RPMI7951 (cell line): ENCODE results near the gene TIMP3. TPM values are rescaled to one million over a fixed set of nuclear protein-coding genes. Genes with fewer than 3 reads are reported as not detected.
A peak's percentile ranks its signal among the peaks of the same experiment; 100 is the strongest.

Source experiments
- DNase-seq: peaks from one replicate; pipeline ENCODE4 v3.0.0-alpha.2; 2012; ENCODE audit warnings: low read depth
- total RNA-seq: library from RNA; depleted of rRNA; stranded (reverse); fragments of >200 nt; shearing (Covaris generic); gene quantifications from 2 replicates; pipeline ENCODE4 v1.2.3, GENCODE V29; 2014

TIMP3 gene
- total RNA-seq, 1 experiment from 2014 or later: 593 TPM

DNA sequence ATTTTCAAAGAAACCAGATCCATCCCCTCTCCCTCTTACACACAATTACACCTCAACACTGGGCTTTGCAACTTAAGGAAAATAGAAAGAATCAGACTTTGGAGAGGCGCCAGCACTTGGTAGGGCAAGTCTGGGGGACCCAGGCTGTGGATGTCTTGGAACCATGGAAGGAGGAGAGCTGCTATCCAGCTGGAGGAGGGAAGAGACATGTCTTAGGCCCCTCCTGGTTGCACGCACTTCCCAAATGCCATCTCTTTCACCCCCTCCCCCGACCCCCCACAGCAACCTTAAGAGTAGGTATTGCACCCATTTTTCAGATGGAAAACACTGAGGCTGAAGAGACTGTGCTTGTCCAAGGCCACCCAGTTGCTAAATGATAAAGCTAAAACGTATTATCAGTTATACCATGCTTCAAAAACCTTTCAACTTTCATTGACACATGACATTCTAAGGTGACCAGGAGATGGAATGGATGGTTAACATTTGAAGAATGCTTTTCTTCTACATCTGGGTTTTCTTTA is 3.9 kb downstream of the TIMP3 start:
- DNase-seq: peak; percentile 46

GRCh38 chr22:32806296-32806695 is 4.8 kb downstream of the TIMP3 start:
- DNase-seq: peak; percentile 36

DNA sequence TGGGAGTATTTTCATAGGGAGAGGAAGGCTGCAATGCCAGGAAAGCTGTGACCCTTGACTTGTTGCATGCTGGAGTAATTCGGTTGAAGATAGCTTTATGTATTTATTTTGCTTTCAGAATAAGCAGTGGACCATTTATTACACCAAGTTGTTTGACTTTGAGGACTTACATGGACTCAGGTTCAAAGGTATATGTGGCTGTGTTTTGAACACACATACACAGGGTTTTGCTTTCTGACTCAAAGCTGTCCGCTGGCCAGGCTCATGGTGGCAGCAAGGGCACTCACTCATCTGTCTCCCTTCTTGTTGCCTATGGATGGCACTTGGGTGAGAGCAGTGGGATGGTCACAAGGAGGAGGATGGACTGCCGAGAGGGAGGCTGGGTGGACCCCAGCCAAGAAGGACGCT is 6.5 kb downstream of the TIMP3 start:
- DNase-seq: peak; percentile 8

DNA sequence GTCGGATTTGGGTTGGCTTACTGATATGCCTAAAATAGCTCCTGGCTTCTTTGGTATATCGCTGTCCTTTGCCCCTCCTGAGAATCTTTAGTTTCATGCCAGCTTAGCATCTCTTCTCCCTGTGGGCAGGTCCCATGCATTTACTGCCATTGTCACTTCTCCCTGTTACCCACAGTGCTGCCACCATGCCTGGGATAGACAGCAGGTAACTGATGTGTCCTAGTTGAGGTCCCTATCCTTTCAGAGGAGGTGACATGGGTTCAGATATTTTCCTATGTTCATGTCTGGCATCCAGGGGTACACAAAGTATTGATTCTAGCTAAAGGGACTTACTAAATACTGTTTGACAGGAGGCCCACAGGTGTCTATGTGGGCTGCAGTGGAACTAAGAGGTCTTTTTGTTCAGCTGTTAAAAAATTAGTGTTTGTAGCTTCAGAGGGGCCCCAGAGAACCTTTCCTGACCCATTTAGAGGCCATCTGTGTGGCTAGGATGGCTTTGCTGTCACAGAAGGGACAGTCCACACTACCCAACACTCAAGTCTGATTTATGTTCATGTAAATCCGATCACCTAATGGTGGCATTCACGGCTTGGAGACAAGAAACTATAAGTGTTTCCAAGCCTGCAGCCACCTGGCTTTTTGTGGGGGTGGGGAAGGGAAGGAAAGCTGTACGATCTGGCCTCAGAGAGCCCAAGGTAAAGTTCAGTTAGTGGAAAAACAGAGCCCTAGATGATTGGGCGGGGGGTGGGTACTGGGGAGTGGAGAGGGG is 8.5 kb downstream of the TIMP3 start:
- DNase-seq: peak; percentile 6

- peak; percentile 44 for DNase-seq
Measured at GRCh38 chr22:32810555-32811133, 9.1 kb downstream of the TIMP3 start.

DNA sequence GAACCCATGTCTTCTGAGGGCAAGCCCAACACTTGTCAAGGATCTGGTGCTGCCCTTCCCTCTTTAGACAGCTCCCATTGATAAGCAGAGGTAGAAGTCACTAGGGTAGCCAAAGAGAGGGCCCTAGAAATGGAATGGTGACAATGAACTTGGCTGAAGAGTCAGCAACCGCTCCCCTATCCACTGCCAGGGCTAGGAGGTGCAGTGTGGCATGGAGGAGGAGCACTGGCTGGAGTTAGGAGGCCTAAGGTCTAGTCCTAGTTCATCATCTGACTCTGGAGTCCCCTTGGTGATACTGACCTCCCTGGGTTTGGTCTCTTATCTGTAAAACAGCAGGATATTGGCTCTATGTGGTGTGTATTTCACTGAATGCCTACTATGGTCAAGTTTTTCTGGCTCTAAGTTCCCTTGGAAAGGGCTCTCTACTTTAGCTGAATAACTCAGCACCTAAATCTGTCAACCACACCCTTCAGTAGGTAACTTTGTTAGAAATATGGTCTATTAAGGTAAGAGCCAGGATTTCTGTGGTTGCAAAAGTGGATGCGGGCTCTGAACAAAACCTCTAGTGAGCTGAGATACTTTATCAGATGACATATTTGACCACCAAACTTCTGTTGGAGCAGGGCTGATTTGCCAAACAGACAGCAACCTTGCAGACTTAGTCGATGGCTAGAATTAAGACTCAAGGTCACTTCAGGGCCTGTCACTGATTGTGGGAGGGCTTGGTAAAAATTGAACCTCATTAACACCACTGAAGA is 10.5 kb downstream of the TIMP3 start:
- peak; percentile 18 for DNase-seq

GRCh38 chr22:32814285-32814860 is 12.9 kb downstream of the TIMP3 start:
- DNase-seq: no peak

- no peak for DNase-seq
Measured at GRCh38 chr22:32815059-32815458, 13.6 kb downstream of the TIMP3 start.

DNA sequence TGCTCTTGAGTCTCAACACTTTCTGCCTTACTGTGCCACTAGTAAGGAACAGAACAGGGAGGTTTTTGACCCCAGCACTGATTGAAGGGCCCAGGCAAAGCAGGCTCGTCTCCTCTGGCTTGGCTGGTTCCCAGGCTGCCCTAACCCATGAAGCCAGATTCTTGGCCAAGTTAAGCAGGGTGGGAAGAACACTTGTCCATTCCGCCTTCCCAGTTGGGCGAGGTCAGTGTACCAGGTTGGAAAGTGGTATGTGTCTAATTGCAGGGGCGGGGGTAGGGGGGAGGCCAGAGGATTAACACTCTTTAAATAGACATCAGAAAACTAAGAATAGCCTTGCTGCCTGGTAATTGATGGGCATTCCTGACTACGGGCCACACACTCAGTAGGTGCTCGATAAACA is 14.4 kb downstream of the TIMP3 start:
- DNase-seq: no peak

- no peak for DNase-seq
Measured at GRCh38 chr22:32817137-32817730, 15.7 kb downstream of the TIMP3 start.

GRCh38 chr22:32818446-32819115 is 17.1 kb downstream of the TIMP3 start:
- no peak for DNase-seq

- DNase-seq: no peak
Measured at GRCh38 chr22:32819120-32819519, 17.6 kb downstream of the TIMP3 start.

DNA sequence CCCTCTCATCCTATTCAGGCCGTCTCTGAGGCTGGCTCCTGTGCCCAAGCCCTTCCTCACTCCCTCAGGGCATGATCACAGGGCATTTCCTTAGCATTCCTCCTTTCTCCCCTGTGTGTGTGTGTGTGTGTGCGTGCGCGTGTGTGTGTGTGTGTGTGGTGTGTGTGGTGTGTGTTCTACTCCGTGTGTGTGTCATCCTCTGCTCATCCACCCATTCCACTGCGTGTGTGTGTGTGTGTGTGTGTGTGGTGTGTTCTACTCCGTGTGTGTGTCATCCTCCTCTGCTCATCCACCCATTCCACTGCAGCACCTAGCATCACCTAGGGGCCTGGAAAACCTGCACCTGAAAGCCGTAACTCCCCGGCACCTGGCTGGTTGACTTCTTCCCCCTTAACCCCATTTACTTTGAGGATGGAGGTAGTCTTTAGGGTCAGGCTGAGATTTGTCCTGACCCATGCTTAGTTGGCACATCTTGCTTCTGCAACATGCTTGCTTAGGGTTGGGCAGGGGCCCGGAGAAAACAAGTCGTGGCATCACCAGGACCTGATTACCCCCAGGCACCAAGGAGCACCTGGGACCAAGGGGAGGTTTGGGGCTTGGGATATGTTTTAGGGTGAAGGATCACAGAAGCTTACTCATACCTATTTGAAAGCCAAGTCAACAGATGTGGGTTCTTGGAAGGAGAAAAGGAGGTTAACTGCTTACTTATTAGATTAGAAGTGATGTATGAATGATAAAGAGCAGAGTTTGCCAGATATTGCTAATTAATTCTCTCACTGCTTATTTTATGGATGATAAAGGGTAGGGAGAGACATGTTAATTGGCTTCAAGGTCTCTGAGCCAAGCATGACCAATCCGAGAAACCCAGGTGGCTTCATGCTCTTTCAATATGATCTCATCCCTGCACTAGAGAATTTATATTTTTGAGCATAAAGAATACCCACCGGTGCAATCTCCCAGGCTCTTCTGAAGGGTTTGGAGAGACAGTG is 18.9 kb downstream of the TIMP3 start:
- peak; percentile 54 for DNase-seq

DNA sequence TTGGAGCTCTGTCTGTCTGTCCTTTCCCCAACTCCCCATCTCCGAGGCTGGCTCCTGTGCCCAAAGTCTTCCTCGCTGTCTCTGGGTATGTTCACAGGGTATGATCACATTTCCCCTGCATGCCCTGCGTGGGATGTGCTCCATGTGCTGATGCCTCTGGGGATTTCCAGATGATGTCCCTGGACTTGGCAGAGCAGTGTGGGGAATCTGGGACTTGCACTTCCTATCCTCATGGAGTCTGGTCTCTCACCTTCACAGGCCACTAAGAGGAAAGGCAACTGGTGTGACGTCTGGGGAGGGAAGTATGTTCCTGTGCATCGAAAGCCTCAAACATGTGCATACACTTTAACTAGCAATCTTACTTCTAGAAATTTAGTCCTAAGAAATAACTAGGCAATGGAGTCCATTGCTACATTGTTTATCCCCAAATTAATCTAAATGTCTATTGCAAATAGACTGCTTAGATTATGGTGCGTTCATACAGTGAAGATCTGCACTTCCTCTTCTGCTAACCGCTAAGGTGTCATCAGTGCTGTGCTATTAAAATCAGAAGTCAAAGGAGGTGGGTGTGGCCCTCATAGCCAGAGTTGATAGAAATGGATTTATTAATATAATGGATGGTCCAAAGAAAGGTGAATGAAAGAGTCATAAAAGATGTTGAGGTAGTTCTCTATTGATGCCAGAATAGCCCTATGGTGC is 20.8 kb downstream of the TIMP3 start:
- peak; percentile 51 for DNase-seq

DNA sequence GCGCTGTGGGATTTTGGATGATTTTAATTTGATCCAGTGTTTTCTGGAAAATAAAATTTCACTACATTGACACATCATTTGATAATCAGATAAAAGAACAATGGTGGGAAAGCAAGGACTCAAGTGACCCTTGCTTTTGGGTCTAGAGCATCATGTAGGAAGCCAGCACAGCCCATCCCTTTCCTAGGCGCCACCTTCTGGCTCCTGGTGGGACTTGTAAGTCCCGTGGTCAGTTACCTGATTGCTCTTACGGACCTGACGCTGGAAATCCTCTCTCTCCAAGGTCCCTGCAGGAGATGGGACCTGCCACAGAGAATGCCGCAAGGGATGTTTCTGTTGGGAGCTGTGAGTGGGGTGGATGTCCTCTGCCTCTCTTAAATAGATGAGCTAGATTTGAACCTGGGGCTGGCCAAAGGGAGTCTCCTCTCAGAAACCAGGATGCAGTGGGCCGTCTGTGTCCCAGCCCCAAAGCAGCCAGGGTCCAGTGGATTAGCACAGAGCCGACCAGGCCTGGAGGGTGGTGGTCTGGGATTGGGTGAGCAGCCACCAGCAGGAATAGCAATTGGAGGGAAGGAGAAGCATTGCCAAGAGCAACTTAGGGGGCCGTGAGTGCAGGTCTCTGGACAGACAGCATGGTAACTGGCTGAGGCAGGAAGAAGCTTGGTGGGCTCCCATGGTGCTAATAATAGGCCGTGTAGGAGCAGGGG is 21.7 kb downstream of the TIMP3 start:
- no peak for DNase-seq

DNA sequence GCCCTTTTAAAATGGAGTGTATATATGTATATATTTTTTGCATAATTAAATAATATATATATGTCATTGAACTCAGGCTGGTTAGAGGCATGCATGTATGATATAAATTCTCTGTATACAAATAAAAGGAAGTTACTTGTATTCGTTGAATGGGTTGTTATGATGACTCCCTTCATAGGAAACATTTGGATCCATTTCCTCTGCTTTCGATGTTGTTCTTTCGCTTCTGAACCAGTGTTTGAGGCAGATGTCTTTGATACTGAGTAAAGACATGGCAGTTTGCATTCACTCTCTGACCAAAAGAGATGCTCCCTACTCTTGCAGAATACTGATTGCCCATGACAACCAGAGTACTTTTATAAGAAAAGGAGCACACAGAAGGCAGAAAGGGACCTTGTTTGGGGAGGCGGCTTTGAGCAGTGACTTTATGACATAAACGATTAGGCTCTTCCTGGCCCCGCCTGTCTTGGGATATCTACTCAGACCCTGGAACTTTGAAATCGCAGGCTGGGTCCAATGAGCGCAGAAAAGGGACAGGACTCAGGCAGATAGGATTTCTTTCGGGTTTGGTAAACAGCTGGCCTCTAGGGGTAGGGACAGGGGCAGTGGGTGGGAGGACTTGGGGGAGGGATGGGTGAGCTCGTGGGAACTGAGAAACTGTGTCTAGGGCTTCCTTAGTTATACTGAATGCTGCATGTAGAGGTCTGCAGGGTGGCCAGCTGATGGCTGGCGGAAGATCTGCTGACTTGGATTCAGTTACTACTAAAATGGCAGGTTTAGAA is 23.2 kb downstream of the TIMP3 start:
- DNase-seq: no peak

- no peak for DNase-seq
Measured at GRCh38 chr22:32826537-32826936, 25.0 kb downstream of the TIMP3 start.

DNA sequence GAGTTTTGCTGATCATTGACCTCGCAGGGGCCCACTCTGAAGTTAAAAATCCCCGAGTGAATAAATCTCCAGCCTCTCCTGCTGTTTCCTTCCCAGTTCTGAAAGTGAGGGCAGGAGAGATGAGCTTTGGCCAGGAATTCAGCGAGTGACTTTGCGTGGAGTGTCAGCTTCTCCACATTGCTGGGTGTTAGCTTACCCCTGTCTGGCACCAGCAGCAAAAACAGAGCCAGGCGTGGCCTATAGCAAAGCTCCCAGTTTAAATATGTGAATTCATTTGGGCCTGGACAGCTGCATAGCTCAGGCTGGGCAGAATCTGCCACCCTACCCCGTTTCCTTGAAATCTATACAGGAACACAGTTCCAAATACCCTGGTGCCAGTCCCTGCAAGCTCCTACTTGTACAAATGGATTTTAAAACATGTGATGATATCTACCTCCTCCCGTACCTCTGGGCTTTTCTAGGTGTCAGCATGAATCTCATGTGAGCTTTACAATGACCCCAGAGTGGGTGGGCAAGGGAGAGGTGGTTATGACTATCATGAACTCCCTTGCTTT is 25.6 kb downstream of the TIMP3 start:
- DNase-seq: no peak
